Stimulated activated CD8-positive, alpha-beta memory T cell treated with anti-CD3 and anti-CD28 coated beads, Interleukin-12 subunit alpha, Interleukin-12 subunit beta, amount 100 ng/mL, for 1 hour (primary cell): Measurements from ENCODE around the gene B4GALT2.

Experiments used
- DNase-seq: peaks from one replicate; pipeline ENCODE4 v3.0.0-alpha.2; 2020; ENCODE audit warnings: low read depth

The B4GALT2 gene

DNA sequence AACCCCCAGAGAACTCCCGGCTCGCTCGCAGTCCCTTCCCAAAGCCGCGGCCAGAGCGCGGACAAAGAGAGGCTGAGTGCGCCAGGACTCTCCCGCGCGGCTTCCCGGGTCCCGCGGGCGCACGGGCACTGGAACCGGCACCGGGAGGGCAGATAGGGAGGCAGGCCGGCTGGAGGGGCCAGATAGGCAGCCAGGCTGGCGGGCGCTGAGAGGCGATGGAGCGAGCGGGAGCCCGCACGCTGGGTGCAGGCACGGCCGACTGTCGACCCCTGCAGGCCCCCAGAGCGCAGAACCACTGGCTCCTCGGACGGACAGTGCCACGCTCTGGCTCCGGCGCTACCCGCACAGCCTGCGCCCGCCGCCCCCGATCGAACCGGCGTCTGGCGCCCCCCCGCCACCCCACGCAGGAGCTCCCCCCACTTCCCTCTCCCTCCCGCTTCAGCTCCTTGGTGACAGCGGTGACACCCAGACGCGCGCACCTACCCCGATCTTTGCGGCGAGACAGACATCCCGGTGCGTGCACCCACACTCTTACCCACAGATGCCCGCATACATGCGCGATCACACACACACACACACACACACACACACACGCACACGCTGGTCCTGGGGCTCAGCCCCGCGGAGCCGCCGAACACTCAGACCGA is 51.7 kb downstream of the B4GALT2 start:
- no peak for DNase-seq

DNA sequence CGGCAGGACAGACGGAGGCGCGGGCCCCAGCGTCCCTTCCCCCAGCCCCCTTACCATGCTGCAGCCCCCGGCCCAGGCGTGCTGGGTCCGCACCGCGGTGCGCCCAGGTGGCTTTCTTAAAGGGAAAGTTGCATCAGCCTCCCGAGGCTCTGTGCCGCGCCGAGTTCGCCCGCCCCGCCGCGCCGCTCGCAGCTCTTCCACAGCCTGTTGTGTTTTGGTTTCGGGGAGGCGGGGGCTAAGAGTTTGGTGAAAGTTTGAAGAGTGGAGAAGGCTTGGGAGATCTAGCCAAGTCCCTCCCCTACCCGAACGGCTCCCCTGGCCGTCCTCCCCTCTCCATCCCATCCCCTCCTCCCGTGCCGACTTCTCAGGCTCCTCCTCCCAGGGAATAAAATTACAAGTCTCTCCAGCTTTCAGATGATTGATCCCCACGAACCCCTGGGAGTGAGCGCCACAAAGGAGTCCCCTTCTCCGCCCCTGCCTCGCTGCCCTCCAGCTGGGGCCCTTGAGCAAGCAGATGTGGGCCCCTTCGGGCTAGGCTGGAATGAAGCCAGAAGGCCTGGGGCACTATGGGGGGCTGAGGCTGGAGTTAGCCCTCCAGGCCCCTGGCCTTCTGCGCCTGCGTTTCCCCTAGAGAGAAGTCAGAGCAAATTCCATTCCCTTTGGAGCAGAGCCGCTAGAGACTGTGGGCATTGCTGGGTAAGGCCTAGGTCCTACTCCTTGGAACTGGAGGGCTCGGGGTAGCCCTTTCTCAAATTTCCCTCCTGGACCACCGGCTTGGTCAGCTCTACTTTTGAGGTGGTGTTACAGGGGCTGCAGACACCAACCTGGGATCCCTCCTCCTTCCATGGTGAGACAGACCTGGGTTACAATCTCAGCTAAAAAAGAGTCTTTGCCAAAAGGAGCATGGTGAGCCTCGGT is 52.5 kb downstream of the B4GALT2 start, which contains the start of gene SLC6A9:
TSS of gene SLC6A9 (minus strand) at position 211 of the 918 bp plus-strand sequence. CDS start 7,185 bp downstream, outside the sequence.
- peak; percentile 1 for DNase-seq

DNA sequence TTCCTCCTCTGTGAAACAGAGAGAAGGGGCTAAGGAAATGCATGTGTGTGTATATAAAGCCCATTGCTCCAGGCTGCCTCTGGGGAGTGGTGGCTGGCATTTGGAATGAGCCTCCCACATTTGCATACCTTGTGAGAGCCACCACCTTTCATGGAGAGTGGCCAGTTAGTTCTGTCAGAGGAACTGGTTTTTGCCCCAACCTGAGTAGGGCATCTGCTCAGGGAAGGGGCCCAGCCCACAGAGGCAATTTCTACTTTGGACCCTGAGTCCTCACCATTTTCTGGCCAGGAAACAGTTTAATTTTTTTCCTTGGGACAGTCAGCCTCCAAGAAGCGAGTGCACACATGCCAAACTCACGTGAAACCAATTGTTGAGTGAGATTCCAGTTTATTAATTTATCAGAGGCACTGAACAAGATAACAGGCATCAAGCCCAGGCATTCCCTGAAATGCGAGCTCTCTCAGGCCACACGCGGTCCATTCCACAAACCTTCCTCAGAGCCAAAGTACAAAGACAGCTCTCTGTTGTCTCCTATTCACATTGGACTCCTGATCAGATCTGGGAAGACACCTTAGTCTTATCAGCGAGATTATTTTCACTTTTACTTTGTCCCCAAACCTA is 53.3 kb downstream of the B4GALT2 start:
- no peak for DNase-seq

DNA sequence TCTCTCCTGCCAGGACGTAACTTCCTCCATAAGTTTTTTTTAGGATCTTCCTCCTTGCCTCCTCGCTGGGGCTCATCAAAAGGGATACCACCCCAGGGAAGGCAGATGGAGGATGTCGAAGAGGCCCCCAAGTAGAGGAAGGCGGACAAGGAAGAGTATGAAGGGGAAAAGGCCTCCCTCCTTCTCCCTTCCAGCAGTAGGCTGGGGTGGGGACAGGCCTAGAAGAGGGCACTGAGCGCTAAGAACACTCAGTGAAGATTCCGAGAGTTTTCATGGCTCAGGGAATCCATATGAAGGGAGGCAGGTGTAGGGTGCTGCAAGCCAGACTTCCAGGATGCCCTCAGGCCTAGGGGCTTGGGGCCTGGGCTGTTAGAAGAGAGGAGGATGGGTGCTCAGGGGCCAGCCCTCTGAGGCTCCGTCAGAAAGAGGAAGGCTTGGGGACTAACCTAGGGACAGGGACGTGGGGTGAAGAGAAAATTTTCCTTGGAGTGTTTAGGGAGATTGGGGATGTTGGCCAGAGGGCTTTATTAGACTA is 54.1 kb downstream of the B4GALT2 start:
- DNase-seq: no peak

DNA sequence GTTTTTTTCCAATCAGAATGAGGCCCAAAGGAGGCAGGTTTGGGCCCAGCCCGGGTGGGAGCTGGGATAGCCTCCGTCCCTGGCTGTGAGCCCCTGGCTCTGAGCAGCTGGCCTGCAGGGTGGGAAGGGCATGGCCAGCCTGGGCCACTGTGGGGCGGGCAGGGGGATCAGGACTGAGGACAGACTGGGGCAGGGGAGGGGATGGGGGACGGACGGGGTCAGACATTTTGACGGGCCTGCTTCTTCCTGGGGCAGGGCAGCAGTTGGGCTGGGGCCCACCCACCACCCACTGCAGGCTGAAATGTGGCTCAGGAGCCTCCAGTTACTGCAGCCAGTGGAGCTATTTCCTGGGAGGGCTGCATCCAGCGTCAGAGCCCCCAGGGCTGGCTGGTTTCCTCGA is 54.7 kb downstream of the B4GALT2 start:
- no peak for DNase-seq

DNA sequence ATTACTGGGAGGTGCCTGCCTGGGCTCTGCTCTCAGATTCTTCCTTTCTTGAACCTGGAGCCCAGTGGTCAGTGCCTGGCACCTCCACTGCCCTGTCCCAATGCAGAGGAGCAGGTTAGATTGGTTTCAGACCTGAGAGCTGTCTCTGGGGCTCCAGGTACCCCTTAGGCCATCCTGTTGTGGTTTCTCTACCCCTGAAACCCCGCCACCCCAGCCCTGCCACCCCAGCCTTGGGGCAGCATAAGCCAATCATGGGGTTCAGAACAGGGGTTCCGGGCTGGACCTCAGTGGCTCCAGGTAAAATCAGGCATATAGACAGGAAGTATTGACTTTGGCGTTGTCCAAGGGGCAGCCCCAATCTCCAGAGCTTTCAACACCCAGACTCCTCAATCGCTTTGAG is 55.4 kb downstream of the B4GALT2 start:
- no peak for DNase-seq

DNA sequence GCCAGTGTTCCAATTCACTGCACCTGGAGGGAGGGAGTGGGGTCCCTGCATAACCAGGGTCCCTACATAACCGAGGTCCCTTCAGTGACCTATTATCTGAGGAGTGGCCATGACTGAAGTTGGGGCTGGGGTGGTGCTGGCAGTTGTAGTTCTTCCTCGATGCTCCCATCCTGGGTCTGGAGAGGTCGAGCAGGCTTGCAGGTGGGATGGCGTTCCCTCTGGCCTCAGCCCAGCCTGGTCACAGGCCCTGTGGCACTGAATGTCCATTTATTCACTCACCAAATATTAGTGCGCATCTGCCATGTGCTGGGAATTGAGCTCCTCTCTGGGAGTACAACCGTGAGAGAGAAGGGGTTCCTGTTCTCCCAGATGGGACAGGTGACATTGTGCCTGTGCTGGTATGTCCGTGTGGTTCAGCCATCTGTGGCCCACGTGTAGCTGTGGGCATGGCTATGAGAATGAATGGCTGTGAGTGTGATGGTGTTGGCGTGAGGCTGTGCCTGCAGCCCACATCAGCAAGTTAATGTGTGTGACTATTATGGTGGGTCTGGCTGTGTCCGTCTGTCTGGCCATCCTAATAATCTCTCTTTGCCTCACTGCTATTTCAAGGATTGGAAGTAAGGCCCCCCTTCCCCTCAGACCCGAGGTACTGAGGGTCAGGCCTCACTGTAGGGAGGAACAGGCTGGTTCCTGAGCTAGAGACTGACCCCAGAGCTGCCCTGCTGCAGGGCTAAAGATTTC is 56.1 kb downstream of the B4GALT2 start:
- DNase-seq: no peak

DNA sequence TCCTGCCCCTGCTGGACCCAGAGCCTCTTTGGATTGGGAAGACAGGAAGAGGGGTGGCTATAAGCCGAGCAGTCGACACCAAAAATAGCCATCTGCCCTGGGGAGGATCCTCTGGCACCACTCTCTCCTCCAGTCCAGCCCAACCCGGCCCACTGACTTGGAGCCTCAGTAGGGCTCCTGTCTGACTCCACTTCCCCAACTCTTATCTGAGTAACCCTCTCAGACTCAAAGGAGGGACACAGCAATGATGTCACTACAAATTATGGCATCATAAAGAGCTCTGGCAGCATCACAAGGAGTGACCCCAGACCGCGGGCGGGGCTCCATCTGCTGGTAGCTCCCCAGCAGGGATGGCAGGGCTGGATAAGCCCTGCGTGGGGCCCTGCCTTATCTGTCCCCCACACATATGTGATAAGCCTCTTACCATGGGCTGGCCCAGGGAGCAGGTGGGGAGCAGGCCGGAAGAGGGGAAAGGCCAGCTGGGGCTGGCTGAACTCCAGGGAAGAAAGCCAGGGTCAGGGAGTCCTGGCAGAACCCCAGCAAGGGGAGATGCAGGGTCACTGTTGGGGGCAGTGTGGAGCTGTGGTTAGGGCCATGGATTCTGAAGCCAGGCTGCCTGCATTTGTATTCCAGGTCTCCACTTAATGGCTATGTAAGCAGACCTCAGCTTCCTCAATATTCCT is 56.9 kb downstream of the B4GALT2 start:
- DNase-seq: no peak

DNA sequence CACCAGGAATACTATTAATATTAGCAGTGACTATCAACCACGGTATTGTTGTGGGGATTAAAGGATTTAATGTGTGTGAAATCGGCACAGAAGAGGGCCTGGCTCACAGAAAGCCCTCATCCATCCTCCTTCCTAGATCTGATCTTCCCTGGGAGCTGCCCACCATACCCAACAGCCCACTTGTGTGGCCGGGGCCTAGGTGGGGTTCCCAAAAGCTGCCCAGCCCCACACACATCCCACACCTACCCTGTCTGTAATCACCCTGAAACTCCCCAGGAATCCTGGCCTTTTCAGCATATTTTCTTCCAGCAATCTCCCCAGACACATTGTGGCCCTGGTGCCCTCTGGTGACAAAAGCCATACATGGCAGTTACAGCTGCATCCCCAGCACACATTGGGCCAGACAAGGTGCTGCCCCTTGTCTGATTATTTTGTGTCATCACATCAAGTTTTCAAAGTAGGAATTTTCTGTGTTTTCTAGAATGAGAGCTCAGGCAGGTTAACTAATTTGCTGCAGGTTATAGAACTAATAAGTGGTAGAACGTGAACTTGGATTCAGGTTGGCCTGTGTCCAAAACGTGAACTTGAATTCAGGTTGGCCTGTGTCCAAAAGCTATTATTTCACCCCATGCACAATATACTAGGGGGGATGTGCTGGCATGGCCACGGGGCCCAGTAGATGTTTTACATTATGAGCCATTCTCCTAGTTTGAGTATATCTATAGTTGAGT is 57.6 kb downstream of the B4GALT2 start:
- DNase-seq: peak; percentile 51

DNA sequence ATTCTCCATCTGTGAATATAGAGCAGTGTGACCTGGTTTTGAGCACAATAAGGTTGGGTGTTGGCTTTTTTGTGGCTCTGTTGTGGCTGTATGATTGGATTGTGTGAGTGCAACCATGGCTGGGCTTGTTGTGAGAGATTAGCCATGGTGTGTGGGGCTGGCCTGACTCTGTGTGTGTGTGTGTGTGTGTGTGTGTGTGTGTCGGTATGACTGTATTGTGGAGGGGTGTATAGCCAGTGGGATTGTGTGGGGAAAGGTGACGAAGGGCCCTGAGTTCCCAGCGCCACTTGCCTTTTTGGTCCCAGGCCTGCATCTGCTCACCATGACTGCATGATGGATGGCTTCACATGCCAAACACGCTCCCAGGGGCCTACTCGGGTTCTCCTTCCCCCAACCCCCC is 58.1 kb downstream of the B4GALT2 start:
- DNase-seq: no peak

DNA sequence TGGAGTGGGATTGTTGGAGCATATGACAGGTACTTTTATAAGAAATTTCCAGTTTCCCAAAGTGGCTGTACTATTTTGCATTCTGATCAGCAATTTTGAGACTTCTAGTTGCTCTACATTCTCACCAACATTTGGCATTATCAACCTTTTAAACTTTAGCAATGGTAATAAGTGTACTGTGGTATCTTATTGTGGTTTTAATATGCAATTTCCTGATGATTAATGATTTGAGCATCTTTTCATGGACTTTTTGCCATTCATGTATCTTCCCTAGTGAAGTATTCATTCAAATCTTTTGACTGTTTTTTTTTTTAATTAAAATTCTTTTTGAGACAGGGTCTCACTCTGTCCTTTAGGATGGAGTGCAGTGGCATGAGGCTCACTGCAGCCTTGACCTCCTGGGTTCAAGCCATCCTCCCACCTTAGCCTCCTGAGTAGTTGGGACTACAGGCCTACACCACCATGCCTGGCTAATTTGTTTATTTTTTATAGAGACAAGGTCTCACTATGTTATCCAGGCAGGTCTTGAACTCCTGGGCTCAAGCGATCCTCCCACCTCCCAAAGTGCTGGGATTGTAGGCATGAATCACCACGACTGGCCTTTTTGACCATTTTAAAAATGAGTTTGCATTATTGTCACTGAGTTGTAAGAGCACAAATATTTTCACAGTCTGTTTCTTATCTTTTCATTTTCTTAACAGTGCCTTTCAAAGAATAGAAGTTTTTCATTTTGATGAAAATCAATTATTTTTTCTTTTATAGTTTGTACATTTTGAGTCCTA is 60.1 kb downstream of the B4GALT2 start:
- no peak for DNase-seq

DNA sequence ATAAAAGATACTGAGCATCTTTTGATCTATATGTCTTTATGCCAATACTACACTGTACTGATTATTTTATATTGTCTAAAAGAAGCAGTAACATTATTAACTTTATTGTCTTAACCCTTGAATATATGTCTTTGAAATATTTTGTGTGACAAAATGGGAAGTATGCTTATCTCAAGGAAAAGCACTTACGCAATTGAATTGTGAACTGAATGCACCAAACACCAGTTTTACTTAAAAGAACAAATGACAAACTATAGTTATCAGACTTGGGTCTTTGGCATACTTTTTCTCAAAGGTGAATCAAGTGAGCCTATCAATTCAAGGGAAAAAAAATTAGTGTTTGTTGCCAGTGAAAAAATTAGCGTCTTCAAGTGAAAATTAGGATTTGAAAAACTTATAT is 61.4 kb downstream of the B4GALT2 start:
- no peak for DNase-seq
